Measurements from ENCODE around the gene SURF2.

SURF2 gene

DNA sequence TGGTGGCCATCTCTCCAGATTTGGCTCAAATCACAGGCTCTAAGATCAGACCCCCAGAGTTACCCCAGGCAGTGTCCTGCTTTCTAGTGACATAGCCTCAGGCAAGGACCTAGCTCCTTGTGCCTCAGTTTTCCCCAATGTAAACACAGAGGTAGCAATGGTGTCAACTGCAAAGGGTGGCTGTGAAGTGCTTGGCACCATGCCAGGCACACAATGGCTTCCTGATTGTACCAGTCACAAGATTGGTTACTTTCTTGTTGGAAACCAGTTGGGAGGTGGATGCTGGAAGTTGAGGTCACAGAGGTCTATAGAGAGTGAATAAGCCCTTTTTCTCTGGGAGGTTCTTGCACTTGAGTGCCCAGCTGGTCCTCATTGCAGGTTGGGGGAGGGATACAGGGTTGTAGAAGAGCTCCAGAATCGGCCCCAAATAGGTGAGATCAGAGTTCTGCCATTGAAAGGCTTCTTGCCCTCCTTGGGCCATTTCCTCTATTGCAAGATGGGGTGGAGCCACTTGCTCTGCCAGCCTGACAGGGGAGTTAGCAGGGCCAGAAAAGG lies 22.1 kb downstream of the SURF2 start:
- no peak for DNase-seq (ENCODE audit: low read depth)
- no peak for TF ChIP-seq CTCF (IDR thresholded peaks at IDR 0.05; ENCODE audit: insufficient read depth, low read depth, low read length, missing control alignments)

DNA sequence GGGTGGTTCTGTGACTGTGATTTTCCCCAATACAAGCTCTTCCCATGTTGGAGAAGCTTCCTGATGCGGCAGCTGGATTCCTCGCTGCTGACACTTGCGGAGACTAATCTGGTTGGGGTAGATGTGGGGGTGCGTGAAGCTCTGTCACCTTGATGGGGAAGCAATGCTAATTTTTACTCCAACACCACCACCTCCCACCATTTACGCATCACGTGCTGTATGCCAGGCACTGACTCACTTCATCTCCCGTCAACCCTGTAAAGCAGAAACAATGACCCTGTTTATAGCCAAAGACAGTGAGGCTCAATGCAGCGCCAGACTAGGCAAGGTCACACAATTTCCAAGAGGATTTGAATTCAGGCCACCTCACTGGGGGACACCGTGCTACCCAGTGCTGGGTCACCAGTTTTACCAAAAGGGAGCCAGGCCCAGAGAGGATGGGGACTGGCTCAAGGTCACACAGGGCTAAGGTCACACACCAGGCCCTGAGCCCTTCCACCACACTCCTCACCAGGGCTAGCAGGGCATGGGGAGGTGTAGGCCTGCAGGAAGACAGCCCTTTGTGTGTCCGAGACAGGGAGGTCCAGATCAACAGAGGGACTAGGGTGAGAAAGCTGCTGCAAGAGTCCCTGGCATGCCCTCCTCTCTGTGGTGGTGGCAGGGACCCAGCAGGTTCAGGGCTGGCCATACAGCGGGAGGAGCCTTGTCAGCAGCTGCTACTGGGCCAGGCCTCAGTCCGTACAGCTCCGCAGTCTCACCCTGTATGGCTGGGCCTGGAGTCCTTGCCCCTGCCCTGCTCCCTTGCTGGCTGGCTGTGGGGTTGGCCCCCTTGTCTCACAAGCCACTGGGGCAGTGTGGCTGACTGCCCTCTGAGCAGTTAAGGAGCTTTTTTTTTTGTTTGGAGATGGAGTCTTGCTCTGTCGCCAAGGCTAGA lies 23.1 kb downstream of the SURF2 start:
- TF ChIP-seq CTCF (IDR thresholded peaks at IDR 0.05; ENCODE audit: insufficient read depth, low read depth, low read length, missing control alignments): no peak
- H3K4me3 ChIP-seq (ENCODE audit: low read depth, low read length): no peak overlapping the region
- no peak for DNase-seq (ENCODE audit: low read depth)

More for the DNA sequence above, 22.1 kb downstream of the SURF2 start:
- H3K4me3 ChIP-seq (ENCODE audit: low read depth, low read length): no peak overlapping the region

GRCh38 chr9:133380734-133381133 lies 24.4 kb downstream of the SURF2 start:
- TF ChIP-seq CTCF (IDR thresholded peaks at IDR 0.05; ENCODE audit: insufficient read depth, low read depth, low read length, missing control alignments): no peak
- no peak for DNase-seq (ENCODE audit: low read depth)
- H3K4me3 ChIP-seq (ENCODE audit: low read depth, low read length): no peak overlapping the region

- H3K4me3 ChIP-seq (ENCODE audit: low read depth, low read length): no peak overlapping the region
- no peak for TF ChIP-seq CTCF (IDR thresholded peaks at IDR 0.05; ENCODE audit: insufficient read depth, low read depth, low read length, missing control alignments)
- no peak for DNase-seq (ENCODE audit: low read depth)
These were observed 26.3 kb downstream of the SURF2 start for GRCh38 chr9:133382507-133383141.

DNA sequence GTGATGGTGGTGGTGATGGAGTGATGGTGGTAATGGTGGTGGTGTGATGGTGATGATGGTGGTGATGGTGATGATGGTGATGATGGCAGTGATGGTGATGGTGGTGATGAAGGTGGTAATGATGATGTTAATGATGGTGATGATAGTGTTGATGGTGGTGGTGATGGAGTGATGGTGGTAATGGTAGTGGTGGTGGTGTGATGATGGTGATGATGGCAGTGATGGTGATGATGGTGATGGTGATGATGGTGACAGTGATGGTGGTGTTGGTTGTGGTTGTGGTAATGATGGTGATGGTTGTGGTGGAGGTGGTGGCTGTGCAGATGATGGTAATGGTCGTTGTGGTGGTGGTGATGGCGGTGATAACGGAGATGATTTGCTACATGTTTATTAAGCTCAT lies 27.1 kb downstream of the SURF2 start:
- TF ChIP-seq CTCF (IDR thresholded peaks at IDR 0.05; ENCODE audit: insufficient read depth, low read depth, low read length, missing control alignments): no peak
- H3K4me3 ChIP-seq (ENCODE audit: low read depth, low read length): no peak overlapping the region
- DNase-seq (ENCODE audit: low read depth): no peak

GRCh38 chr9:133384736-133385321 lies 28.5 kb downstream of the SURF2 start:
- no peak for DNase-seq (ENCODE audit: low read depth)
- no peak for TF ChIP-seq CTCF (IDR thresholded peaks at IDR 0.05; ENCODE audit: insufficient read depth, low read depth, low read length, missing control alignments)
- H3K4me3 ChIP-seq (ENCODE audit: low read depth, low read length): no peak overlapping the region
